ENCODE measurements around the gene CPNE5.

Gene CPNE5

GRCh38 chr6:36751833-36752186 is 87.4 kb downstream of the CPNE5 start:
- in situ Hi-C loops (cut with HindIII; ENCODE audit: low sequenced_read_pairs), result no loop called here
- no peak for DNase-seq (ENCODE audit: low read depth, low spot score)
- TF ChIP-seq, protein P1, sequence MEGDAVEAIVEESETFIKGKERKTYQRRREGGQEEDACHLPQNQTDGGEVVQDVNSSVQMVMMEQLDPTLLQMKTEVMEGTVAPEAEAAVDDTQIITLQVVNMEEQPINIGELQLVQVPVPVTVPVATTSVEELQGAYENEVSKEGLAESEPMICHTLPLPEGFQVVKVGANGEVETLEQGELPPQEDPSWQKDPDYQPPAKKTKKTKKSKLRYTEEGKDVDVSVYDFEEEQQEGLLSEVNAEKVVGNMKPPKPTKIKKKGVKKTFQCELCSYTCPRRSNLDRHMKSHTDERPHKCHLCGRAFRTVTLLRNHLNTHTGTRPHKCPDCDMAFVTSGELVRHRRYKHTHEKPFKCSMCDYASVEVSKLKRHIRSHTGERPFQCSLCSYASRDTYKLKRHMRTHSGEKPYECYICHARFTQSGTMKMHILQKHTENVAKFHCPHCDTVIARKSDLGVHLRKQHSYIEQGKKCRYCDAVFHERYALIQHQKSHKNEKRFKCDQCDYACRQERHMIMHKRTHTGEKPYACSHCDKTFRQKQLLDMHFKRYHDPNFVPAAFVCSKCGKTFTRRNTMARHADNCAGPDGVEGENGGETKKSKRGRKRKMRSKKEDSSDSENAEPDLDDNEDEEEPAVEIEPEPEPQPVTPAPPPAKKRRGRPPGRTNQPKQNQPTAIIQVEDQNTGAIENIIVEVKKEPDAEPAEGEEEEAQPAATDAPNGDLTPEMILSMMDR (IDR thresholded peaks at IDR 0.05; ENCODE audit: low read depth, low read length), result no peak
- no peak overlapping the region for H3K4me3 ChIP-seq (ENCODE audit: low read depth, low read length)

DNA sequence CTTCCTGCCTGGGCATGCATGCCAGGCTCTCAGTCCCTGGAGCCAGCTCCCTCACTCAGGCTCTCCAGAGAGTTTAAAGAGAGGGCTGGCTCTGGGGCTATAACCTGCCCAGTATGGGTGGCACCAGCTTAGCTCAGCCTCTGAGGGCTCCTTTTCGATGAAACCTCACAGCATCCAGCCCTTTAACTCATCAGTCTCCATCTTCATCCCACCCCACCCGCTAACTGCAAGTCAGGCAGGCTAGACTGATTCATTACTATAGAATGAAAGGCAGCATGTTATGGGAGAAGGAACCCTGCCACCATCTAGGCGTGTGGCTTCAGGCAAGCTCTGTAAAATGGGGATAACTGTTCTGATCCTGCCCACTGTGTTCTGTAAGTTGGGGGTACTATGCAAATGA is 88.2 kb downstream of the CPNE5 start:
- no peak for DNase-seq (ENCODE audit: low read depth, low spot score)
- TF ChIP-seq, protein P1 (IDR thresholded peaks at IDR 0.05; ENCODE audit: low read depth, low read length), result no peak
- H3K4me3 ChIP-seq (ENCODE audit: low read depth, low read length), result no peak overlapping the region
- in situ Hi-C loops (cut with HindIII; ENCODE audit: low sequenced_read_pairs), result no loop called here

DNA sequence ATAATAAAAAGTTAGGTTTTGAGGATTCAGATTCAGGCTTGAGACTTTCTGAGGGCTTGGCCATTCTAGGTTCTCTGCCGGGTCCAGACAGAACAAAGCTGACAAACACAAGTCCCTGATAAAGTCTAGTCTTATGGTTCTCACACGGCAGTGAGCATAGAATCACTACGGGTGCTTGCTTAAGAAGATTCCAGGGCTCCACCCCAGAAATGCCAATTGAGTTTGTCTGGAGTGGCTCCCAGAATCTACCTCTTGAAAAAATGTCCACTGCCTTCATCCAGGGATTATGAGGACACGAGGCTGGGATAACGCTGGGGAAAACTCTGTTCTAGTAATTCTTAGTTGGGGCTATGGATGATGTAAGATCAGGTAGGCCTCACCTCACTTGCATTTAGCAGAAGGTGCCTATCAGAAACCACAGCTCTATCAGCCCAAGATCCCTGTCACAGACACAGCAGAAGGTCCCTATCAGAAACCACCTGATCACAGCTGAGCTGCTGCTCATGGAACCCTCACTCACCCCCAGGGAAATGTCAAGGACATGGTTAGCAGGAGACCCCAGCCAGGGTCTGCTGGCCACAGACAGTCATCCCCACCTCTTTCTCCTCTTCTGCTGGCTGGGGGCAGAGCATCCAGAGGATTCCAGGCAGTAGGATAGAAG is 89.3 kb downstream of the CPNE5 start:
- no peak overlapping the region for H3K4me3 ChIP-seq (ENCODE audit: low read depth, low read length)
- in situ Hi-C loops (cut with HindIII; ENCODE audit: low sequenced_read_pairs), result no loop called here
- no peak for DNase-seq (ENCODE audit: low read depth, low spot score)
- TF ChIP-seq, protein P1 (IDR thresholded peaks at IDR 0.05; ENCODE audit: low read depth, low read length), result no peak

DNA sequence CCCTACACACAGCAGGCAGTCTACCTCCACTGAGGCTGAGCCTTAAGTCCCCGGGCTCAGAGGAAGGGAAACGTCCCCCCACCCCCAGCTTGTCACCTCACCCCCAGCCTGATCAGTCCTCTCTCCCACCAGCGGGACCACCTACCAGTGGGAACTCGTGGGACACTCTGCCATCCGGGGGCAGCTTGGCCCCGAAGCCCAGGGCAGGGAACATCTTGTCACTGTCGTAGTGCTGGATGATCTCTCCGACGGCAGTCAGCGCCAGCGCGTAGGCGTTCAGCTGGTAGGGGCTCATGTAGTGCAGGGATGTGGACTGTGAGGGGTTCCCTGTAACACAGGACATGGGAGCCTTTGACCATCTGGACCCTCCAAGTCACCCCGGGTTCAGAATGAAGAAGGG is 93.0 kb downstream of the CPNE5 start:
- no peak for DNase-seq (ENCODE audit: low read depth, low spot score)
- TF ChIP-seq, protein P1 (IDR thresholded peaks at IDR 0.05; ENCODE audit: low read depth, low read length), result no peak
- in situ Hi-C loops (cut with HindIII; ENCODE audit: low sequenced_read_pairs), result no loop called here
- H3K4me3 ChIP-seq (ENCODE audit: low read depth, low read length), result no peak overlapping the region

DNA sequence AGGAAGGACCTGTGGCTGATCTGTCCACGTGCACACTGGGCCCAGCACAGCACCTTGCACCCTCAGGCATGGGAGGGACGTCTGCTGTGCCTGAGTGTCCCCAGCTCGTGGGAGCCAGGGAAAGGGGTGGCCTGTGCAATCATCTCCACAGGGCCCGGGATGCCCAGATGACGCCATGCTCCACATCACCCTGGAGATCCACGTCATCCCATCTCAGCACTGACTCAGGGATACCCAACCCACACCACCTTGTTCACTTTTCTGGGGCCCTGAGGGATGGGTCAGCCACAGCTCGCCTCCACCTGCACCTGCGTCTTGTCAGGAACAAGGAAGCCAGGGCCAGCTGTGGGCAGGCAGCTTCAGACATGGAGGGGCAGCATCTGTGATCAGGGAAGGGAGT is 93.4 kb downstream of the CPNE5 start:
- no peak for DNase-seq (ENCODE audit: low read depth, low spot score)
- TF ChIP-seq, protein P1 (IDR thresholded peaks at IDR 0.05; ENCODE audit: low read depth, low read length), result no peak
- in situ Hi-C loops (cut with HindIII; ENCODE audit: low sequenced_read_pairs), result no loop called here
- H3K4me3 ChIP-seq (ENCODE audit: low read depth, low read length), result no peak overlapping the region

DNA sequence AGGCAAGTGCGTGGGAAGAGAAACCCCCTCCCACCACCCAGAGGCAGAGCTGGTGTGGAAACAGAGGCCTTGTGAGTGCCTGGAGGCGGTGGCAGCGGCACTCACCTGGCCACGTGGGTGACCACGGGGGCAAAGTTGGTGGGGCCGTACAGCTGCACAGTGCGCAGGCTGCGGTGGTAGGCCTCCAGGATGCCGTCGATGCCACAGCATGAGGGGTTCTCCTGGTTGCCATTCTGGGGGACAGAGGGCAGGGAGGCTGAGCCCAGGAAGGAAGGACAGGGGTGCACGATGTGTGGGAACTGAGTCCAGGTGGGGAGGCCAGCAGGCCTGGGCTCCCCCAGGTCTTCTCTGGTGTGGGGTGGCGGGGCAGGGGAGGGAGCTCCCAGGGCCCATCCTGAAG is 94.0 kb downstream of the CPNE5 start:
- DNase-seq (ENCODE audit: low read depth, low spot score), result no peak
- H3K4me3 ChIP-seq (ENCODE audit: low read depth, low read length), result no peak overlapping the region
- TF ChIP-seq, protein P1 (IDR thresholded peaks at IDR 0.05; ENCODE audit: low read depth, low read length), result no peak
- in situ Hi-C loops (cut with HindIII; ENCODE audit: low sequenced_read_pairs), result no loop called here

DNA sequence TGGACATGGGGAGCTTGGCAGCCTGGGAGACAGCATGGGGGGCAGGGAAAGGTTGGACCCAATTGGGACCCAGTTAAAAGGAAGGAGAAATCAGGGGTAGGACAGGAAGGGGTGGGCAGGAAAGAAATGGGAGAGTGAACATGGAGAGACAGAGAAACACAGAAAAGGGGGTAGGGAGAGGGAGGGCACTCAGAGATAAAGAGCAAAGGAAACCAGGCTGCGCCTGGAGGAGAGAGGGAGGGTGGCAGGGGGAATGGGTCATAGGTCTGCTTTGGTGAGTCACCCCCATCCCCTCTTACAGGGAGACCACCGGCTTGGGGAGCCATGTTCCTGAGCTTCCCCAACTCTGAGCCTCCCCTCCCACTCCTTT is 95.0 kb downstream of the CPNE5 start:
- no peak overlapping the region for H3K4me3 ChIP-seq (ENCODE audit: low read depth, low read length)
- in situ Hi-C loops (cut with HindIII; ENCODE audit: low sequenced_read_pairs), result no loop called here
- TF ChIP-seq, protein P1 (IDR thresholded peaks at IDR 0.05; ENCODE audit: low read depth, low read length), result no peak
- DNase-seq (ENCODE audit: low read depth, low spot score), result no peak
